GM18909 (cell line): Measurements from ENCODE around the gene RRAGC.
"Not testable (repeated sequence)": the region's sequence is repeated elsewhere in the genome, so short reads cannot be mapped to it uniquely, and the experiment has no call there.

Experiments used
- ATAC-seq: cut with Tn5 transposase; IDR thresholded peaks from one replicate; pipeline ENCODE4 v1.9.1; 2021; ENCODE audit warnings: mild to moderate bottlenecking; ENCODE audit not compliant: unreplicated experiment, poor library complexity

The RRAGC gene

GRCh38 chr1:38818175-38818976 lies 41.2 kb downstream of the RRAGC start:
- ATAC-seq, result no peak

- no peak for ATAC-seq
Observed at GRCh38 chr1:38817267-38818174, 42.1 kb downstream of the RRAGC start.

- peak; percentile 90 for ATAC-seq
Observed at GRCh38 chr1:38815903-38816627, 43.5 kb downstream of the RRAGC start.

- ATAC-seq, result no peak
Observed at GRCh38 chr1:38814984-38815464, 44.5 kb downstream of the RRAGC start.

GRCh38 chr1:38814444-38814983 lies 45.1 kb downstream of the RRAGC start:
- no peak for ATAC-seq

GRCh38 chr1:38812981-38813380 lies 46.6 kb downstream of the RRAGC start:
- ATAC-seq, result no peak

GRCh38 chr1:38811466-38811865 lies 48.1 kb downstream of the RRAGC start:
- ATAC-seq, result not testable (repeated sequence)

GRCh38 chr1:38806090-38806489 lies 53.5 kb downstream of the RRAGC start:
- no peak for ATAC-seq

GRCh38 chr1:38805036-38805435 lies 54.5 kb downstream of the RRAGC start:
- no peak for ATAC-seq

- no peak for ATAC-seq
Observed at GRCh38 chr1:38804062-38804886, 55.3 kb downstream of the RRAGC start.

- no peak for ATAC-seq
Observed at GRCh38 chr1:38803647-38804046, 55.9 kb downstream of the RRAGC start.

- ATAC-seq, result no peak
Observed at GRCh38 chr1:38800720-38801671, 58.6 kb downstream of the RRAGC start.

GRCh38 chr1:38793299-38793698 lies 66.3 kb downstream of the RRAGC start:
- ATAC-seq, result no peak

GRCh38 chr1:38791892-38792291 lies 67.7 kb downstream of the RRAGC start:
- no peak for ATAC-seq

- no peak for ATAC-seq
Observed at GRCh38 chr1:38791164-38791515, 68.4 kb downstream of the RRAGC start.

- ATAC-seq, result no peak
Observed at GRCh38 chr1:38790422-38791163, 69.0 kb downstream of the RRAGC start.

GRCh38 chr1:38789498-38790169 lies 69.9 kb downstream of the RRAGC start:
- no peak for ATAC-seq
